A549 (cell line): Measurements from ENCODE around the gene GRM7. TPM values are rescaled to one million over a fixed set of nuclear protein-coding genes. Genes with fewer than 3 reads are reported as not detected.

ENCODE experiments used
- ATAC-seq, 2 experiments: fragments of 200-7000 bp in 1 of 2; fragments of >200 bp in 1 of 2; cut with Nextera tagmentation in 1 of 2; cut with Tn5 transposase in 1 of 2; 3 replicates each; pipeline versions ENCODE4 v1.8.0 to v1.9.1; 2018 to 2020; ENCODE audit warnings: mild to moderate bottlenecking in 1 of 2, moderate library complexity in 1 of 2
- CTCF ChIA-PET: fragments of 300-600 bp; sonication (Branson Sonifier 250); formaldehyde crosslinking; extraction: SDS; loops from one replicate; lab custom pipeline; 2021; ENCODE audit warnings: antibody characterized with exemption, inconsistent platforms; lab: Yijun Ruan, JAX
- POLR2A ChIA-PET: fragments of 350-600 bp; formaldehyde crosslinking; extraction: SDS; loops from one replicate; lab custom pipeline; 2021; ENCODE audit warnings: antibody characterized with exemption, inconsistent platforms; lab: Yijun Ruan, JAX
- DNase-seq, 2 experiments: peaks; one replicate each; pipeline versions ENCODE4 v3.0.0 to v3.0.0-alpha.2; 2011 to 2016; ENCODE audit warnings: low read depth in 1 of 2, low spot score in 1 of 2
- FAIRE-seq: peaks from 2 replicates; lab custom pipeline; 2011; peaks lifted over from hg19 to GRCh38; lab: Jason Lieb, UNC
- H3K27ac ChIP-seq, 2 experiments: fragments of >200 bp; sonication (Bioruptor Twin); formaldehyde crosslinking; 3 replicates each; pipeline ENCODE4 v1.5.1; 2016 to 2017
- H3K4me1 ChIP-seq: fragments of >200 bp; sonication (Bioruptor Twin); formaldehyde crosslinking; 3 replicates; pipeline ENCODE4 v1.6.1; 2016
- H3K4me2 ChIP-seq: fragments of >200 bp; sonication (Bioruptor Twin); formaldehyde crosslinking; 3 replicates; pipeline ENCODE4 v1.6.1; 2016
- H3K4me3 ChIP-seq: fragments of >200 bp; sonication (Bioruptor Twin); formaldehyde crosslinking; 3 replicates; pipeline ENCODE4 v1.5.1; 2016
- H3K9me3 ChIP-seq: fragments of >200 bp; sonication (Bioruptor Twin); formaldehyde crosslinking; 3 replicates; pipeline ENCODE4 v1.6.1; 2016
- BHLHE40 ChIP-seq: IDR thresholded peaks from 2 replicates; pipeline ENCODE4 v1.6.1; 2012; ENCODE audit warnings: low read depth, low read length, inconsistent platforms
- CBX2 ChIP-seq: fragments of 200-600 bp; sonication (generic); IDR thresholded peaks from 2 replicates; pipeline ENCODE4 v1.6.1; 2016; ENCODE audit warnings: low read depth, mild to moderate bottlenecking, borderline replicate concordance
- CHD2 ChIP-seq: fragments of 150-350 bp; IDR thresholded peaks from 2 replicates; pipeline ENCODE4 v1.6.1; 2014; ENCODE audit warnings: low read length; ENCODE audit not compliant: partially characterized antibody
- EHMT2 ChIP-seq: fragments of 200-600 bp; sonication (generic); IDR thresholded peaks from 2 replicates; pipeline ENCODE4 v1.6.1; 2016; ENCODE audit warnings: antibody characterized with exemption, low read depth, mild to moderate bottlenecking, moderate library complexity
- EP300 ChIP-seq, 2 experiments: fragments of >200 bp; sonication (Bioruptor Twin); formaldehyde crosslinking; IDR thresholded peaks; 2 replicates in 1 of 2; 3 replicates in 1 of 2; pipeline ENCODE4 v1.6.1; 2016 to 2017
- FOXS1 ChIP-seq: fragments of 250-450 bp; sonication (Bioruptor Pico); IDR thresholded peaks from 2 replicates; pipeline ENCODE4 v1.5.0; 2020; ENCODE audit warnings: mild to moderate bottlenecking, moderate library complexity
- GATA3 ChIP-seq: IDR thresholded peaks from 2 replicates; pipeline ENCODE4 v1.6.1; 2012; ENCODE audit warnings: borderline replicate concordance
- HOXA7 ChIP-seq: fragments of 250-450 bp; sonication (Bioruptor Pico); IDR thresholded peaks from 2 replicates; pipeline ENCODE4 v1.5.0; 2020; ENCODE audit warnings: mild to moderate bottlenecking, moderate library complexity
- HOXB5 ChIP-seq: fragments of 250-450 bp; sonication (Bioruptor Pico); IDR thresholded peaks from 2 replicates; pipeline ENCODE4 v1.5.0; 2020; ENCODE audit warnings: mild to moderate bottlenecking, moderate library complexity
- JUN ChIP-seq, 2 experiments: fragments of >200 bp; sonication (Bioruptor Twin); formaldehyde crosslinking; IDR thresholded peaks; 2 replicates in 1 of 2; 3 replicates in 1 of 2; pipeline ENCODE4 v1.6.1; 2016 to 2017
- KDM1A ChIP-seq: fragments of 200-600 bp; sonication (generic); IDR thresholded peaks from 2 replicates; pipeline ENCODE4 v1.6.1; 2016; ENCODE audit warnings: low read depth, mild to moderate bottlenecking
- MAFK ChIP-seq: fragments of 450-650 bp; IDR thresholded peaks from 2 replicates; pipeline ENCODE4 v1.6.1; 2014; ENCODE audit not compliant: partially characterized antibody
- MAZ ChIP-seq: fragments of 150-350 bp; IDR thresholded peaks from 2 replicates; pipeline ENCODE4 v1.6.1; 2014; ENCODE audit warnings: antibody characterized with exemption, low read depth, low read length, borderline replicate concordance
- POLR2A ChIP-seq: IDR thresholded peaks from 2 replicates; pipeline ENCODE4 v1.6.1; 2012; ENCODE audit warnings: mild to moderate bottlenecking, low read length
- POLR2AphosphoS2 ChIP-seq: conservative IDR thresholded peaks from 2 replicates; pipeline ENCODE4 v1.6.1; 2012; ENCODE audit warnings: low read length, improper control_type of control experiment, inconsistent platforms
- RARB ChIP-seq: fragments of 250-450 bp; sonication (Bioruptor Pico); IDR thresholded peaks from 2 replicates; pipeline ENCODE4 v1.8.0; 2021; ENCODE audit warnings: mild to moderate bottlenecking, moderate library complexity
- RNF2 ChIP-seq: fragments of 200-600 bp; sonication (generic); IDR thresholded peaks from 2 replicates; pipeline ENCODE4 v1.6.1; 2016; ENCODE audit warnings: low read depth, mild to moderate bottlenecking, antibody characterized with exemption, moderate library complexity, borderline replicate concordance
- TFCP2L1 ChIP-seq: fragments of 250-450 bp; sonication (Bioruptor Pico); IDR thresholded peaks from 2 replicates; pipeline ENCODE4 v1.5.0; 2021; ENCODE audit warnings: mild to moderate bottlenecking
- ZC3H11A ChIP-seq: fragments of 450-650 bp; IDR thresholded peaks from 2 replicates; pipeline ENCODE4 v1.6.1; 2014; ENCODE audit warnings: antibody characterized with exemption, mild to moderate bottlenecking
- ZFP36 ChIP-seq: fragments of 450-650 bp; IDR thresholded peaks from 2 replicates; pipeline ENCODE4 v1.6.1; 2014; ENCODE audit warnings: borderline replicate concordance; ENCODE audit not compliant: partially characterized antibody
- ZNF302 ChIP-seq: fragments of 250-450 bp; sonication (Bioruptor Pico); IDR thresholded peaks from 2 replicates; pipeline ENCODE4 v1.9.0; 2021; ENCODE audit warnings: inconsistent platforms, mild to moderate bottlenecking, moderate library complexity
- ZSCAN20 ChIP-seq: fragments of 250-450 bp; sonication (Bioruptor Pico); IDR thresholded peaks from 2 replicates; pipeline ENCODE4 v1.8.0; 2022; ENCODE audit warnings: mild to moderate bottlenecking, moderate library complexity
- WGBS: methylation state at CpG from one replicate; pipeline ENCODE4 v1.1.6; 2017; ENCODE audit errors: missing lambda C conversion rate; 5-methylcytosine and 5-hydroxymethylcytosine counted together
- polyA plus RNA-seq, 4 experiments: library from polyadenylated mRNA; depleted of rRNA in 3 of 4; stranded (reverse); fragments of >200 nt; fragmentation: RNase III in 1 of 4; extraction: RNeasy Plus Mini Kit Qiagen cat#74134 plus additional on column Dnase treatment in 1 of 4; gene quantifications; 2 replicates in 3 of 4; 3 replicates in 1 of 4; pipeline ENCODE4 v1.2.3, GENCODE V29; 2011 to 2017
- TF ChIP-seq, protein P1 (sequence below): fragments of 450-650 bp; IDR thresholded peaks from 2 replicates; pipeline ENCODE4 v1.6.1; 2014; ENCODE audit warnings: antibody characterized with exemption
- TF ChIP-seq, protein P2 (sequence below): fragments of >200 bp; sonication (Bioruptor Twin); formaldehyde crosslinking; IDR thresholded peaks from 2 replicates; pipeline ENCODE4 v1.6.1; 2016
- TF ChIP-seq, protein P3 (sequence below): fragments of 200-600 bp; sonication (generic); IDR thresholded peaks from 2 replicates; pipeline ENCODE4 v1.6.1; 2016; ENCODE audit warnings: antibody characterized with exemption, mild to moderate bottlenecking, moderate library complexity

Gene GRM7
- polyA plus RNA-seq, 2 of the 4 experiments (the other 2 are of a cell fraction) = not detected

DNA sequence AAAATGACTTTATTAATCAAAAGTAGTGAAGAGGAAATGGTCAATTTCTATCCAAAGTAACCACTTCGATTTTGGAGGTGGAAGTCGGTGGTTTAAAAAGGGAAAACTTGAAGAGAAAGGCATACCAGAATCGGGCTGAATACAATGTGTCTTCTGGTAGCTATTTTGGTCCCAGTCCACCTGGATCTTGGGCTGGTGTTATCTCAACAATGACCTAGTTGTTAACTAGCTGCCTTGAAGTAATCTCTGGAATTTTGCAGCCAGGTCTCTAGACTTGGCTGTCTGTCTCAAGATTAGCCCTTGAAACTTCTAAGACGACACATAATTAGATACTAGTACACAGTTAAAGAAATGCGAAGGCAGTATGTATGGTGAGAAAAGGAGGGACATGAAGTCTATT is 409.8 kb downstream of the GRM7 start:
- TF ChIP-seq FOXS1 (CRISPR knock-in tag) (no peak), CHD2 (no peak), RARB (CRISPR knock-in tag) (no peak), EHMT2 (no peak), KDM1A (no peak), JUN (IDR thresholded peaks at IDR 0.05) (no peak), ZSCAN20 (CRISPR knock-in tag) (no peak)
- TF ChIP-seq, protein P1, sequence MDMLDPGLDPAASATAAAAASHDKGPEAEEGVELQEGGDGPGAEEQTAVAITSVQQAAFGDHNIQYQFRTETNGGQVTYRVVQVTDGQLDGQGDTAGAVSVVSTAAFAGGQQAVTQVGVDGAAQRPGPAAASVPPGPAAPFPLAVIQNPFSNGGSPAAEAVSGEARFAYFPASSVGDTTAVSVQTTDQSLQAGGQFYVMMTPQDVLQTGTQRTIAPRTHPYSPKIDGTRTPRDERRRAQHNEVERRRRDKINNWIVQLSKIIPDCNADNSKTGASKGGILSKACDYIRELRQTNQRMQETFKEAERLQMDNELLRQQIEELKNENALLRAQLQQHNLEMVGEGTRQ = no peak
- TF ChIP-seq, protein P2, sequence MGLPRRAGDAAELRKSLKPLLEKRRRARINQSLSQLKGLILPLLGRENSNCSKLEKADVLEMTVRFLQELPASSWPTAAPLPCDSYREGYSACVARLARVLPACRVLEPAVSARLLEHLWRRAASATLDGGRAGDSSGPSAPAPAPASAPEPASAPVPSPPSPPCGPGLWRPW = no peak
- no peak for DNase-seq
- ATAC-seq = no peak
- Histone ChIP-seq H3K4me3 (no peak overlapping the region), H3K9me3 (0 out of 3 replicates have a peak, but pooled peaks cover 3% of the 10 kb centered on the region), H3K4me2 (no peak overlapping the region), H3K4me1 (no peaks in the 10 kb centered on the region), H3K27ac (no peak overlapping the region)
- WGBS = 16% methylated on average over 5 of the region's 5 CpGs
- FAIRE-seq = no peak
- ChIA-PET POLR2A (no interaction called here), CTCF (no interaction called here)

- CTCF ChIA-PET = interaction anchor here (0.6 kb wide), 1 partner anchor 1244 kb away, joined by 4 read pairs; no protein-coding TSS in a partner anchor
Observed at GRCh38 chr3:7271631-7272030, 410.7 kb downstream of the GRM7 start.

GRCh38 chr3:7272203-7272602 is 411.3 kb downstream of the GRM7 start:
- ChIA-PET CTCF (no interaction called here), POLR2A (no interaction called here)
- Histone ChIP-seq H3K4me2 (no peak overlapping the region), H3K4me1 (no peaks in the 10 kb centered on the region), H3K9me3 (0 out of 3 replicates have a peak, but pooled peaks cover 3% of the 10 kb centered on the region), H3K27ac (no peak overlapping the region), H3K4me3 (no peak overlapping the region)
- DNase-seq (no peak), ATAC-seq (no peak), FAIRE-seq (no peak)
- TF ChIP-seq POLR2A (no peak), ZFP36 (no peak), RNF2 (no peak), POLR2AphosphoS2 (no peak), RARB (CRISPR knock-in tag) (no peak), CHD2 (no peak), MAFK (no peak), HOXB5 (no peak)
- 3% methylated on average over 1 of the region's 1 CpG for WGBS

More at GRCh38 chr3:7271631-7272030, 410.7 kb downstream of the GRM7 start:
- H3K4me2 ChIP-seq = no peak overlapping the region
- H3K4me3 ChIP-seq = no peak overlapping the region
- TF ChIP-seq ZNF302 (CRISPR knock-in tag) (no peak), KDM1A (no peak), CBX2 (no peak), TFCP2L1 (CRISPR knock-in tag) (no peak), JUN (IDR thresholded peaks at IDR 0.05) (no peak), HOXA7 (CRISPR knock-in tag) (no peak)
- 13% methylated on average over 3 of the region's 3 CpGs for WGBS
- FAIRE-seq = no peak
- no peaks in the 10 kb centered on the region for H3K4me1 ChIP-seq
- POLR2A ChIA-PET = no interaction called here
- H3K27ac ChIP-seq = no peak overlapping the region
- no peak for DNase-seq
- 0 out of 3 replicates have a peak, but pooled peaks cover 3% of the 10 kb centered on the region for H3K9me3 ChIP-seq
- no peak for ATAC-seq

GRCh38 chr3:7275396-7275795 is 414.5 kb downstream of the GRM7 start:
- ATAC-seq = no peak
- POLR2A ChIA-PET = no interaction called here
- 43% methylated on average over 2 of the region's 2 CpGs for WGBS
- no peaks in the 10 kb centered on the region for H3K9me3 ChIP-seq
- TF ChIP-seq ZC3H11A (no peak), GATA3 (no peak), ZSCAN20 (CRISPR knock-in tag) (no peak), MAZ (no peak), MAFK (no peak), HOXA7 (CRISPR knock-in tag) (no peak), EP300 (IDR thresholded peaks at IDR 0.05) (no peak), BHLHE40 (no peak)
- TF ChIP-seq, protein P1 = no peak
- TF ChIP-seq, protein P3, sequence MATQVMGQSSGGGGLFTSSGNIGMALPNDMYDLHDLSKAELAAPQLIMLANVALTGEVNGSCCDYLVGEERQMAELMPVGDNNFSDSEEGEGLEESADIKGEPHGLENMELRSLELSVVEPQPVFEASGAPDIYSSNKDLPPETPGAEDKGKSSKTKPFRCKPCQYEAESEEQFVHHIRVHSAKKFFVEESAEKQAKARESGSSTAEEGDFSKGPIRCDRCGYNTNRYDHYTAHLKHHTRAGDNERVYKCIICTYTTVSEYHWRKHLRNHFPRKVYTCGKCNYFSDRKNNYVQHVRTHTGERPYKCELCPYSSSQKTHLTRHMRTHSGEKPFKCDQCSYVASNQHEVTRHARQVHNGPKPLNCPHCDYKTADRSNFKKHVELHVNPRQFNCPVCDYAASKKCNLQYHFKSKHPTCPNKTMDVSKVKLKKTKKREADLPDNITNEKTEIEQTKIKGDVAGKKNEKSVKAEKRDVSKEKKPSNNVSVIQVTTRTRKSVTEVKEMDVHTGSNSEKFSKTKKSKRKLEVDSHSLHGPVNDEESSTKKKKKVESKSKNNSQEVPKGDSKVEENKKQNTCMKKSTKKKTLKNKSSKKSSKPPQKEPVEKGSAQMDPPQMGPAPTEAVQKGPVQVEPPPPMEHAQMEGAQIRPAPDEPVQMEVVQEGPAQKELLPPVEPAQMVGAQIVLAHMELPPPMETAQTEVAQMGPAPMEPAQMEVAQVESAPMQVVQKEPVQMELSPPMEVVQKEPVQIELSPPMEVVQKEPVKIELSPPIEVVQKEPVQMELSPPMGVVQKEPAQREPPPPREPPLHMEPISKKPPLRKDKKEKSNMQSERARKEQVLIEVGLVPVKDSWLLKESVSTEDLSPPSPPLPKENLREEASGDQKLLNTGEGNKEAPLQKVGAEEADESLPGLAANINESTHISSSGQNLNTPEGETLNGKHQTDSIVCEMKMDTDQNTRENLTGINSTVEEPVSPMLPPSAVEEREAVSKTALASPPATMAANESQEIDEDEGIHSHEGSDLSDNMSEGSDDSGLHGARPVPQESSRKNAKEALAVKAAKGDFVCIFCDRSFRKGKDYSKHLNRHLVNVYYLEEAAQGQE = no peak
- TF ChIP-seq, all 56 proteins: peak for 0
- CTCF ChIA-PET = interaction anchor here (1.4 kb wide), 1 partner anchor 11 kb away, joined by 4 read pairs; no protein-coding TSS in a partner anchor
- DNase-seq (no peak), FAIRE-seq (no peak)
- Histone ChIP-seq H3K4me1 (no peaks in the 10 kb centered on the region), H3K4me2 (no peak overlapping the region), H3K4me3 (no peak overlapping the region), H3K27ac (no peak overlapping the region)
